Brain microvascular endothelial cell (primary cell): ENCODE results near the gene BTBD16.

Experiments
- DNase-seq: peaks from one replicate; pipeline ENCODE4 v3.0.0-alpha.2; 2020
- H3K27ac ChIP-seq: fragments of 250-450 bp; sonication (Bioruptor Pico); 2 replicates; pipeline ENCODE4 v1.5.1; 2020; ENCODE audit warnings: mild to moderate bottlenecking, moderate library complexity
- H3K27me3 ChIP-seq: fragments of 250-450 bp; sonication (Bioruptor Pico); replicated peaks from 2 replicates; pipeline ENCODE4 v1.5.1; 2020; ENCODE audit warnings: mild to moderate bottlenecking
- H3K36me3 ChIP-seq: fragments of 250-450 bp; sonication (Bioruptor Pico); replicated peaks from 2 replicates; pipeline ENCODE4 v1.5.1; 2020; ENCODE audit warnings: mild to moderate bottlenecking
- H3K4me3 ChIP-seq: 2 replicates; pipeline ENCODE4 v1.5.1; 2011; ENCODE audit warnings: low read depth, mild to moderate bottlenecking, control low read depth, low read length, moderate library complexity
- in situ Hi-C: cut with HindIII; loops from 2 replicates; pipeline ENCODE4 v1.10.0; 2017; ENCODE audit warnings: low sequenced_read_pairs, low pct_ligation_motif_present
- TF ChIP-seq, protein P1 (sequence below): IDR thresholded peaks from 2 replicates; pipeline ENCODE4 v1.5.1; 2011; ENCODE audit warnings: low read depth, mild to moderate bottlenecking, moderate library complexity, low read length, control low read depth, inconsistent platforms; ENCODE audit errors: missing control alignments

Gene BTBD16

DNA sequence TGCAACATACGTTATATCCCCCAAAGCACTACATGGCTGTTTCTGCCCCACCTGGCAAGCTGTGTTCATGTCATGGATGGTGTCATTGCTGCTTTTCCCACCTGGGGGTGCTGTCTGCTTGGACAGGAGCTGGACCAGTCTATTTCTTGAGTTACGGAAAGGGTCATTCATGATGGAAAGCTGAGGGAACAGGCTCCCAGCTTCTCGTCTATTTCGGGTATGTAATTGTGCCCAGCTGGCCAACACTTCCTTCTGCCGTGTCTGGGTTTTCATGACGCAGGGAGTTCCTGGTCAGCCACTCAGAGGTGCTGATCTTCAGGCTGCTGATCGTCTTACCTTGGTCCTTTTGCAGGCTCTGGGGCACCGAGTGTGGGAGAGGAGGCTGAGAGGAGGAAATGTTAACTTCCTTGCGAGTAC, 8.6 kb downstream of the BTBD16 start:
- H3K4me3 ChIP-seq: no peak overlapping the region
- no peaks in the 10 kb centered on the region for H3K36me3 ChIP-seq
- in situ Hi-C loops: loop anchor here (25.0 kb wide), 1 partner anchor 158 kb away; no protein-coding TSS in a partner anchor
- H3K27ac ChIP-seq: no peak overlapping the region
- no peaks in the 10 kb centered on the region for H3K27me3 ChIP-seq
- DNase-seq: peak; percentile 70
- TF ChIP-seq, protein P1, sequence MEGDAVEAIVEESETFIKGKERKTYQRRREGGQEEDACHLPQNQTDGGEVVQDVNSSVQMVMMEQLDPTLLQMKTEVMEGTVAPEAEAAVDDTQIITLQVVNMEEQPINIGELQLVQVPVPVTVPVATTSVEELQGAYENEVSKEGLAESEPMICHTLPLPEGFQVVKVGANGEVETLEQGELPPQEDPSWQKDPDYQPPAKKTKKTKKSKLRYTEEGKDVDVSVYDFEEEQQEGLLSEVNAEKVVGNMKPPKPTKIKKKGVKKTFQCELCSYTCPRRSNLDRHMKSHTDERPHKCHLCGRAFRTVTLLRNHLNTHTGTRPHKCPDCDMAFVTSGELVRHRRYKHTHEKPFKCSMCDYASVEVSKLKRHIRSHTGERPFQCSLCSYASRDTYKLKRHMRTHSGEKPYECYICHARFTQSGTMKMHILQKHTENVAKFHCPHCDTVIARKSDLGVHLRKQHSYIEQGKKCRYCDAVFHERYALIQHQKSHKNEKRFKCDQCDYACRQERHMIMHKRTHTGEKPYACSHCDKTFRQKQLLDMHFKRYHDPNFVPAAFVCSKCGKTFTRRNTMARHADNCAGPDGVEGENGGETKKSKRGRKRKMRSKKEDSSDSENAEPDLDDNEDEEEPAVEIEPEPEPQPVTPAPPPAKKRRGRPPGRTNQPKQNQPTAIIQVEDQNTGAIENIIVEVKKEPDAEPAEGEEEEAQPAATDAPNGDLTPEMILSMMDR: peak; percentile 92

DNA sequence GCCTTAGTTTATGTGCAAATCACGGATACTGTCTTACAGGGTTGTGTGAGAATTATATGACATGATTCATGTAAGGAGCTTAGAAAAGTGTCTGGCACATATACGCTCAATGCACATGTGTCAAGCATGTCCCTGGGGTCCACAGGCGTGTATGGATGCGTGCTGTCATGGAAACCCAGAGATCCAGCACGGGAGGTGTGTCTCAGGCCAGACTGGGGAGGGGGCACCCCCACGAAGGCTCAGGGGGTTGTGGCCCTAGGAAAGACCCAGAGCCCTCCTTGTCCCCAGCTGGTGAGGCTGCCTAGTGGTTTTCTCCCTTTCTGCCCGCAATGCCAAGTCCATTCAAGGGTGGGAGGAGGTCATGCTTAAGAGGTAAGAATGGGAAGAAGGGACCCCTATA, 9.1 kb downstream of the BTBD16 start:
- no peak for DNase-seq
- TF ChIP-seq, protein P1: no peak
- in situ Hi-C loops: loop anchor here (25.0 kb wide), 1 partner anchor 157 kb away; no protein-coding TSS in a partner anchor

DNA sequence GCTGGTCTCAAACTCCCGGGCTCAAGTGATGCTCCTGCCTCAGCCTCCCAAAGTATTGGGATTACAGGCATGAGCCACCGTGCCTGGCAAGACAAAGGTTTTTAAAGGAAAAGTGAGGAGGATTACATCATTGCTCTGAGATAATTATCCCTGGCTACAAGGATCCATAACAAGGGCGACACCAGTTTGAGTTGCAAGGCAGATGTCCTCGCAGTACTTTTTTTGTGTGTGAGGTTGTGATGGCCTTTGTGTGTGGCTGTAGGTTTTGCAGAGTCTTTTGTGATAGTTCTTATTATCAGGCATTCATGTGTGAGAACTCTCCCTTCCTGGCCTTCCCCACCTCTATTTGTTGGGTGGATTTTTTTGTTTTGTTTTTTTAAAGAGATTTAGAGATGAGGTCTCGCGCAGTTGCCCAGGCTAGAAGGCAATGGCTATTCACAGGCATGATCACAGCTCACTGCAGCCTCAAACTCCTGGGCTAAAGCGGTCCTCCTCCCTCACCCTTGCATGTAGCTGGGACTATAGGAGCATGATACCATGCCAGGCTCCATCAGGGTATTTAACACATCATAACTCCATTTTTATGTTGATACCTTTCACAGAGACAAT, 10.0 kb downstream of the BTBD16 start:
- no peak for DNase-seq
- TF ChIP-seq, protein P1: no peak
- no peak overlapping the region for H3K4me3 ChIP-seq
- in situ Hi-C loops: loop anchor here (25.0 kb wide), 1 partner anchor 156 kb away; no protein-coding TSS in a partner anchor
- H3K27me3 ChIP-seq: no peaks in the 10 kb centered on the region
- no peak overlapping the region for H3K27ac ChIP-seq
- H3K36me3 ChIP-seq: no peaks in the 10 kb centered on the region

More for the DNA sequence above, 9.1 kb downstream of the BTBD16 start:
- no peaks in the 10 kb centered on the region for H3K27me3 ChIP-seq
- H3K4me3 ChIP-seq: no peak overlapping the region
- H3K27ac ChIP-seq: no peak overlapping the region
- H3K36me3 ChIP-seq: no peaks in the 10 kb centered on the region

DNA sequence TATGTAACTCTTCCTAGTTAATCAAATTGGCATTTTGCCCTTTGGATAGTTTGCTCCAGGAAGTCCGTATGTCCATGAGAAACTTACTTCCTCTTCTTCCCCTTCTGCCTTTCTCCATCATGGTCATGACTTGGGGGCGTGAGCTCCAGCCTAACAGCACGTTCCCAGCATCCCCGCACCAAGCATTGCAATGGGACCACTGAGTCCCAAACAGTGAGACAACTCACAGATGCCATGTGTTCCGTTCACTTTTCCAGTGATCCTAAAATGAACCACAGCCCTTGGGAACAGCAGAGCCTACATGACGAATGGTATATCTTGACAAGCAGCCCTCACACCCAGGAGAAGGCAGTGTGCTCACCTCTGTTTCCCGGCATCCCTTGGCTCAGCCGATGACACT, 10.7 kb downstream of the BTBD16 start:
- no peak for DNase-seq
- Histone ChIP-seq H3K36me3 (no peaks in the 10 kb centered on the region), H3K27me3 (no peaks in the 10 kb centered on the region), H3K27ac (no peak overlapping the region), H3K4me3 (no peak overlapping the region)
- in situ Hi-C loops: loop anchor here (25.0 kb wide), 1 partner anchor 156 kb away; no protein-coding TSS in a partner anchor
- TF ChIP-seq, protein P1: no peak

DNA sequence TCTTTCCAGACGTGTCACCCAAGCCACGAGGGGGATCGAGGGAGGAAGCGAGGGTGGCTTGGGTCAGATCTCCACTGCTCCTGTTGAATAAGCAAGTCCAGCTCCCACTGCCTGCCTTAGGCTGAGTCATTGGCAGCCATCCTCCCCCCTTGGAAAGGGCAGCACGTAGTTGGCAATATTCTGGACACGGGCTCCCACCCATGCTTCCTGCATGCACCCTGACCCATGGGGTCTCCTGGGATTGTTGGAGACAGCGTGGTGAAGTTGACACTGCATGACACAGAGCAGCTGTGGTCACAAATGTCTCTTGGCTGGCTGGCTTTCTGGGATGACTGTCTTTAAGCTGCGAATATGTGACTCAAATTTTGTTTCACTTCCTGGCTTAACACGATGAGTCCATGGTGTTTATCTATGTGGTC, 11.2 kb downstream of the BTBD16 start:
- DNase-seq: peak; percentile 34
- in situ Hi-C loops: loop anchor here (25.0 kb wide), 1 partner anchor 155 kb away; no protein-coding TSS in a partner anchor
- H3K4me3 ChIP-seq: no peak overlapping the region
- H3K36me3 ChIP-seq: no peaks in the 10 kb centered on the region
- no peaks in the 10 kb centered on the region for H3K27me3 ChIP-seq
- H3K27ac ChIP-seq: no peak overlapping the region
- TF ChIP-seq, protein P1: no peak
